Heart right ventricle (tissue), 16 donors: Measurements from ENCODE around the gene EPHA5. TPM values are rescaled to one million over a fixed set of nuclear protein-coding genes. Genes with fewer than 3 reads are reported as not detected.

Experiments
- ATAC-seq, 8 donors: fragments of 200-7000 bp; cut with Tn5 transposase; one replicate each; pipeline ENCODE4 v1.9.1; 2020; ENCODE audit warnings: mild to moderate bottlenecking in 8 of 8, moderate library complexity in 8 of 8, moderate number of reproducible peaks in 1 of 8
- DNase-seq, 2 donors: peaks; one replicate each; pipeline ENCODE4 v3.0.0-alpha.2; 2020
- H3K27ac ChIP-seq, 10 donors: fragments of 200-600 bp; sonication (generic) in 2 of 10; one replicate each; pipeline versions ENCODE4 v1.5.0 to v1.8.0; 2020 to 2022; ENCODE audit warnings: mild to moderate bottlenecking in 3 of 10
- H3K27me3 ChIP-seq, 7 donors: fragments of 200-600 bp; one replicate each; pipeline ENCODE4 v1.8.0; 2021 to 2022; ENCODE audit warnings: mild to moderate bottlenecking in 2 of 7
- H3K36me3 ChIP-seq, 9 donors: fragments of 200-600 bp; sonication (generic) in 1 of 9; one replicate each; pipeline versions ENCODE4 v1.5.0 to v1.8.0; 2020 to 2022; ENCODE audit warnings: mild to moderate bottlenecking in 2 of 9
- H3K4me1 ChIP-seq, 9 donors: fragments of 200-600 bp; sonication (generic) in 1 of 9; one replicate each; pipeline versions ENCODE4 v1.5.0 to v1.8.0; 2020 to 2022; ENCODE audit warnings: mild to moderate bottlenecking in 4 of 9
- H3K4me3 ChIP-seq, 10 donors: fragments of 200-600 bp; sonication (generic) in 2 of 10; one replicate each; pipeline versions ENCODE4 v1.5.0 to v1.8.0; 2020 to 2022; ENCODE audit warnings: mild to moderate bottlenecking in 7 of 10, moderate library complexity in 2 of 10
- H3K9me3 ChIP-seq, 11 donors: fragments of 200-600 bp in 10 of 11; sonication (generic) in 2 of 11; one replicate each; pipeline versions ENCODE4 v1.5.0 to v1.8.0; 2013 to 2022; ENCODE audit warnings: mild to moderate bottlenecking in 2 of 11, control low read depth in 1 of 11, moderate library complexity in 1 of 11
- CTCF ChIP-seq, 9 donors: fragments of 200-600 bp; sonication (generic) in 2 of 9; IDR thresholded peaks; one replicate each; pipeline versions ENCODE4 v1.5.0 to v1.8.0; 2021 to 2022; ENCODE audit warnings: antibody characterized with exemption in 9 of 9, mild to moderate bottlenecking in 5 of 9, moderate library complexity in 1 of 9
- WGBS, 2 donors: extraction: QIAGEN DNeasy Blood & Tissue Kit; methylation state at CpG; one replicate each; pipeline ENCODE4 v1.1.7; 2013; ENCODE audit warnings: inconsistent platforms in 1 of 2; 5-methylcytosine and 5-hydroxymethylcytosine counted together
- intact Hi-C, 10 donors: fragments of 100-400 bp; cut with DNase I; formaldehyde crosslinking; loops; one replicate each; pipeline versions ENCODE4 v1.11.1 to v1.14.2; 2022
- polyA plus RNA-seq, 2 donors: library from polyadenylated mRNA; stranded (reverse); fragments of 200-250 nt; gene quantifications; one replicate each; pipeline ENCODE4 v1.2.3, GENCODE V29; 2013
- total RNA-seq, 10 donors: library from RNA; stranded (reverse); fragmentation: NEBNext Ultra II Directional in 3 of 10; extraction: Animal tissue kit (Norgen Biotek cat#: 25700) in 3 of 10; gene quantifications; one replicate each; pipeline versions ENCODE4 v1.2.1 to v1.2.4, GENCODE V29; 2021 to 2023
- donor health status: Arrhythmogenic right ventricular cardiomyopathy.
- donor health status: ischemic (EF 13 %, LVEDD 7.1; RV severe dilation, severe dysfunction).
- donor health status: healthy with polysubstance abuse.
- donor health status: DM: no; HTN: yes; CAD: no.
- donor health status: DM: no; HTN: no; CAD: no.
- donor health status: ischemic (EF 25% LVEDD 6.9; RV normal size, moderate dysfunction).
- donor health status: ischemic (EF 25% LVEDD 5.7; RV mildly dilated, moderate dysfunction).
- donor health status: healthy.
- donor health status: DM: yes; HTN: yes; CAD: no.
- donor health status: Ischemic cardiomyopathy.
- donor health status: ischemic (EF 35%, LVEDD 5.7; RV mildly dilated, moderate dysfunction).
- donor health status: nonischemic (EF 11% LVEDD 7.7; RV severe dilation, severe dysfunction).
- donor health status: DM: yes; HTN: yes; CAD: no.
- donor health status: PGD.
- donor health status: ischemic (EF 29% LVEDD 5.4; RV normal size, mild dysfunction).
- donor health status: nonischemic (EF 23%, LVEDD 6.1; RV moderate dilation, normal function).

EPHA5 gene
- total and polyA plus RNA-seq, 12 donors, result under 0.01 to 0.37 (median 0.08) TPM; not detected in 1

DNA sequence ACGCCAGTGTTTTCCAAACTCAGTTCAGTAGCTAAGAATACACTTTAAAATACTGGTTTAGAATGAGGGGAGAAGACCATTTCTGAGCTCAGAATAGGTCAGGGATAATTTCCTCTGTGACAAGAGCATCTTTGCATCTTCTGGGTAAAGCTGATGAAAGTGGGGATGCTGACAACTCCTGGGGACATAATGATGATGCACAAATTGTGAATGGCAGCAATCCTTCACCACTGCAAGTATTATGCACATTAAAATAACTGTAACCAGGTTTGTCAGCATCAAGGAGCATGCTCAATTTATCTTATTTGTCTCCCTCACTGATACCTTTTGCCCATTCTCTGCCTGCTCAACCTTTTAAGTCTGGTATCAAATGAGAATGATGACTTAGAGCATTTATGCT lies 248.2 kb downstream of the EPHA5 start:
- WGBS, 2 donors, result 60 to 81% methylated on average over 1 of the region's 1 CpG
- intact Hi-C loops, result no loop called here

GRCh38 chr4:65420036-65420435 lies 250.3 kb downstream of the EPHA5 start:
- Histone ChIP-seq H3K27me3 (no peaks in the 10 kb centered on the region), H3K4me3 (no peak overlapping the region), H3K27ac (no peak overlapping the region), H3K4me1 (peaks cover 0 to 9% (median 0%) of the 10 kb centered on the region in 9 donors), H3K36me3 (no peaks in the 10 kb centered on the region), H3K9me3 (no peaks in the 10 kb centered on the region)
- intact Hi-C loops, result no loop called here
- DNase-seq, result no peak
- no peak for TF ChIP-seq CTCF (IDR thresholded peaks at IDR 0.05)
- no peak for ATAC-seq

More for the DNA sequence above, 248.2 kb downstream of the EPHA5 start:
- peaks cover 0 to 1% (median 0%) of the 10 kb centered on the region in 9 donors for H3K4me1 ChIP-seq
- DNase-seq (no peak), ATAC-seq (no peak)
- no peaks in the 10 kb centered on the region for H3K9me3 ChIP-seq
- H3K27me3 ChIP-seq, result no peaks in the 10 kb centered on the region
- H3K27ac ChIP-seq, result no peak overlapping the region
- no peaks in the 10 kb centered on the region for H3K36me3 ChIP-seq
- no peak overlapping the region for H3K4me3 ChIP-seq
- no peak for TF ChIP-seq CTCF (IDR thresholded peaks at IDR 0.05)

DNA sequence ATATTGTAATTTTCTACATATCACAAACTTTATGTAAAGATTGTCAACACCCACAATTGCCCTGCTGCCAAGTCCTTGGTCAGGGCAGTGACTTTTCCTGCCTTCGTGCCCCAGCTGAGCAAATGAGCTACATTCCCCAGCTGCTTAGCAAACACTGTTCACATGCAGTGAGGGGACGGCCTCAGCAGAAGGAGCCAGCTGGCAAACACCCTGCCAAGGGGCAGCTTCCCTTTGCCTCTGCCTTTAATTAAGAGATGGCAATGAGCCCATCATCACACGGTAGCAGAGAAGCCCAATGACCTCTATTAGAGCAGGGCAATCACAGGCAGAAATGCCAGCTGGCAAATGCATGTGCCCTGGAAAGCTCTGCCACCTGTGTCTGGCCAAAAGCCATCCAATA lies 253.4 kb downstream of the EPHA5 start:
- H3K4me3 ChIP-seq, result no peak overlapping the region
- peaks cover 0 to 9% (median 0%) of the 10 kb centered on the region in 9 donors for H3K4me1 ChIP-seq
- no peaks in the 10 kb centered on the region for H3K9me3 ChIP-seq
- H3K36me3 ChIP-seq, result no peaks in the 10 kb centered on the region
- TF ChIP-seq CTCF (IDR thresholded peaks at IDR 0.05), result no peak
- peak in 7 of 8 donors; percentile 50 to 96 (median 76) for ATAC-seq
- intact Hi-C loops, result no loop called here
- H3K27ac ChIP-seq, result no peak overlapping the region
- 12 to 17% methylated on average over 3 of the region's 3 CpGs for WGBS, 2 donors
- peak; percentile 31 to 51 for DNase-seq
- no peaks in the 10 kb centered on the region for H3K27me3 ChIP-seq

DNA sequence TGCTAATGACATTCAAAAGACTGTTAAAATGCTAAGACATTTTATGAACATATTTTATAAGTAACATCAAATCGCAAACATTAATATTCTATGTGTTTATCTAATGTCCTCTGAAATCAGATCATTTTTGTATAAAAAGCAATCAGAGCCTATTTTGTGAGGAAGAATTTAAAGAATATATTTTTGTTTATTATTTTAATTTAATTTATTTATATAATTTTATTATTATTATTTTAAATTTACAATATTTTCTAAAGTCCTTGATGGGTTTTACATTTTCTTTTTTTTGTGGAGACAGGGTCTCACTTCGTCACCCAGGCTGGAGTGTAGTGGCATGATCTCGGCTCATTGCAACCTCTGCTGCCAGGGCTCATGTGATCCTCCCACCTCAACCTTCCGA lies 262.8 kb downstream of the EPHA5 start:
- Histone ChIP-seq H3K27ac (no peak overlapping the region), H3K4me1 (no peaks in the 10 kb centered on the region), H3K9me3 (peaks cover 0 to 7% (median 0%) of the 10 kb centered on the region in 11 donors), H3K27me3 (no peaks in the 10 kb centered on the region), H3K4me3 (no peak overlapping the region), H3K36me3 (no peaks in the 10 kb centered on the region)
- ATAC-seq, result no peak
- DNase-seq, result no peak
- no peak for TF ChIP-seq CTCF (IDR thresholded peaks at IDR 0.05)
- intact Hi-C loops, result loop anchor here in 1 of 10 donors (1.0 kb wide), 1 partner anchor 11 kb away; no protein-coding TSS in a partner anchor
- 85 to 89% methylated on average over 4 of the region's 4 CpGs for WGBS, 2 donors
